Hepatic stellate cell (primary cell): Measurements from ENCODE around the gene SRPX.

Source experiments
- DNase-seq: peaks from one replicate; pipeline ENCODE4 v3.0.0; 2011; ENCODE audit warnings: low spot score

The SRPX gene

DNA sequence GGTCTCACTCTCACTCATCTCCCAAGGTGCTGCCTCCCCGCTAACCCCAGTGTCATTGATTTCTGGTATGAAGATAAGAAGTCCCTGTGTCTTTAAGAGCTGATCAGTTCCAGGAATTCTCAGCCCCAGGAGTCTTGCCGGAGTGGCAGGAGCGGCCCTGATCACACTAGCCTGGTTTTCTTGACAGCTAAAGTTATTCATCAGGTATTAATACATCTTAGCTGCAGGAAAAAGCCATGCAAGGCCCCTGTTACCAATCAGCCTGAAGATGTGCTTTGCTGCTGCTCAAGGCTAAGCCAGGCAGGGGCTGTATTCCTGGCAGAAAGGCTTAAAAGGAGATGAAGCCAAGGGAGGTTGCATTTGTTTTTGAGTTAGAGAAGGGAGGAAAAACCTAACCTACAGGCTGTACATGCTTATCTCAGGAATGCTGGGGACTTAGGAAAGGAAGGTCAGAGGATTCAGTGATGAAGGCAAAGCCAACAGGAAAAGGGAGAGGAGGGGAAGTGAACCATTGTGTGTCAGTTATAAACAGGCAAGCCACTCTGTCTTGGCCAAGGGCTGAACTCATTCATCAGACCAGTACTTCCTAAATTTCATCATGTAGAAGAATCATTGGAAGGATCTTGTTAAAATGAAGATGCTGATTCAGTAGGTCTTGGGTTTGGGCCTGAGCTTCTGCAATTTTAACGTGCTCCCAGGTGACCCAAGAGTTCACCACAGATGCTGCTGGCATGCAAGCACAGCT lies 8.6 kb downstream of the SRPX start:
- no peak for DNase-seq

GRCh38 chrX:38206542-38206941 lies 14.1 kb downstream of the SRPX start:
- DNase-seq = no peak

DNA sequence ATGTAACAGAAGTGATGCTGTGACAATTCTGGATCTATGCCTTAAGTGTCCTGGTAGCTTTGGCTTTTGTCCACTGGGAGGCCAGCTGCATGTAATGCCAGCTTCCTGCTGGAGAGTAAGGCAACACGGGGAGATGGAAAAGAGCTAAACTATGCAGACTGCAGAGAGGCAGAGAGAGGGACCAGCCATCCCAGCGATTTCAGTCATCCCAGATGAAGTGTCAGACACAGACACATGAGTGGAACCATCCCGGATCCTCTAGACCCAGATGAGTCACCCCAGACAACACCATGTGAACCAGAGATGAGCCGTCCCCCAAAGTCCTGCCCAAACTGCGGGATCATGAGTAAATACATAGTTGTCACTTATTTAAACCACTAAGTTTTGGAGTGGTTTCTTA lies 14.6 kb downstream of the SRPX start:
- DNase-seq = no peak

- no peak for DNase-seq
These were observed 15.6 kb downstream of the SRPX start for GRCh38 chrX:38205039-38205438.

- peak; percentile 11 for DNase-seq
These were observed 28.5 kb downstream of the SRPX start for GRCh38 chrX:38192007-38192810.

GRCh38 chrX:38189431-38190250 lies 31.0 kb downstream of the SRPX start:
- no peak for DNase-seq

DNA sequence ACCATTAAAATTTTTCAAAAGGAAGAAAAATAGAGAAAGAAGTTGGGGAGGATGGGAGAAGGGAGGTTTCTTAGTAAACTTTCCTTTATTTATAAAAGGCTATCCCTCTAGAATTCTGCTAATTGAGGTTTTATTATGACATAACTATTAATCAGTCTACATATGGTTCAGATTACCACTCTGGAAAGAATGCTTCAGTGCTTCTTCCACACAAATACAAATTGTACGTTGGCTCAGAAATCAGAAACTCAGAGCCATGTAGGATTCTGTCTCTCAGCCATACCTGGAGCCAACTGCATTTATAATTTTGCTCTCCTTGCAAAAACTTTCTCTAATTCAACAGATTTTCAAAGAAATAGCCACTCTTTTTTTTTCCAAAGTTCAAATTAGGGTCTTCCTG lies 37.1 kb downstream of the SRPX start:
- no peak for DNase-seq

GRCh38 chrX:38181357-38181756 lies 39.3 kb downstream of the SRPX start:
- no peak for DNase-seq

GRCh38 chrX:38178396-38178795 lies 42.3 kb downstream of the SRPX start:
- no peak for DNase-seq

DNA sequence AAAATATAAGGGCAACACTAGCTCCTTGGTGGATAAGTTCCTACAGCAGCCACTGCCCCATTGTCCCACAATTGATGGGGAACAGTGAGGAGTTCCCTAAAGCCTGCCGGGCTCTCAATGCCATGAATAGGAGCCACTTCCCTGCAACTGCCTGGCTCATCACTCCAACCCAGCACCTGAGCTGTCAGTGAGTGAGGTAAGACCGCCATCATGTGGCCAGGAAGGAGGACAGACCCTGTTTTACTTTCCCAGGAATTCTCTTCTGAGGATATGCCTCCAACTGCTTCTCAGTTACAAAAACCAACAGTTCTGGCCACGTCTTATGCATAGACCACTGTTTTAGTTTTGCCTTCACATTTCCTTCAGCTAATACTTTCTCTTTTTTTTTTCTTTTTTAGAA lies 45.5 kb downstream of the SRPX start:
- DNase-seq = peak; percentile 6

- DNase-seq = no peak
These were observed 48.1 kb downstream of the SRPX start for GRCh38 chrX:38172596-38172995.

DNA sequence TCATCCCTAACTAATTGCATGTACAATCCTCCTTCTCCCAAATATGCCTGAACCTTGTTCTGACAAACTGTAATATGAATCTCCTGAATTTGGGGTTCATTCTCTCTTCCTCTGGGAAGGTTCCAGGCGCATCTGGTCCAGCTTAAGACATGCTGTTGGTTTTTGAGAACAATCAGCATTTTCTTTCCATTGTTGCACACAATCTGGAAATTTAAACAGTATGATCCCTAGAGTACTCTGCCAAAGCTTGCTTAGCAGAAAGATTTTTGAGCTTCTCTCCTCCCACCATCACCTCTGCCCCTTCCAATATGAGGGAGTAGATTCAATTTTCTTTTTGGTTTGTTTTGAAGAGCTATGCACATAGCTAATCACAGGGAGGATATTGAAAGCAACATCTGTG lies 50.1 kb downstream of the SRPX start:
- no peak for DNase-seq

GRCh38 chrX:38166478-38167083 lies 54.1 kb downstream of the SRPX start:
- no peak for DNase-seq

GRCh38 chrX:38165023-38165422 lies 55.6 kb downstream of the SRPX start:
- no peak for DNase-seq

DNA sequence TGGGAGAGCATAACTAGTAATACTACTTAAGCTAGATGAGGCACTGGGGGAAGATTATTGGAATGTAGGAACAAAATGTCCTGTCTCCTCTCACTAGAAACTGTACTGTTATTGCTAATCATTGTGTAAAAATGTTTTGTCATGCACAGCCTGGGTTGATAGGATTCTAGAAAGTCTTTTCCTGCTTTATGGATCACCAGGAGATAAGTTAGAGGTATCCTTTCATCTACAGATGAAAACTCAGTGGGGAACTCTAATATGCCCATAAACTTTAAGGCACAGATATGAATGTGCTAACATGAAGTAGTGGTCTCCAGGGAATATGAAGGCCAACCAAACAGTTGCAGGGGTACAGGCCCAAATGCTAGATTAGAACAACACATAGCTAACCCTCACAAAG lies 57.5 kb downstream of the SRPX start:
- no peak for DNase-seq

DNA sequence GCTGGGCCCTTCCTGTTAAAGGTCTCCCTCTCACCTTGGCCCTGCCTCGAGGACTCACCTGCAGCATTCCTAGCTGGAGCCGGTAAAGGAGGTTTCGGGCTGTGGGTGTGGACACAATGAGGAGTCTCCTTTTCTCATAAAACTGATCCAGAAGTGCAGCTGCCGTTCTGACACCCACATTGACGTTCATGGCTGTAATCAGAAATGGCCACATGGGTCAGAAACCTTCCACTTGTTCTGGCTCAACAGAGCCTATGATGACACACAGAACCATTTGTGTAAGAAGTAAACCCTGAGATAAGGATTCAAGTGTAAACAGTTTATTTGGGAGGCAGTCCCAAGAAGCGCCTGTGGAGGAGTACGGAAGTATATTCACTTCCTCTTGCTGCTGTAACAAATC lies 63.8 kb downstream of the SRPX start:
- DNase-seq = no peak

- DNase-seq = no peak
These were observed 65.9 kb downstream of the SRPX start for GRCh38 chrX:38154818-38155217.

GRCh38 chrX:38154340-38154739 lies 66.3 kb downstream of the SRPX start:
- DNase-seq = no peak

GRCh38 chrX:38151441-38151840 lies 69.2 kb downstream of the SRPX start:
- DNase-seq = no peak

DNA sequence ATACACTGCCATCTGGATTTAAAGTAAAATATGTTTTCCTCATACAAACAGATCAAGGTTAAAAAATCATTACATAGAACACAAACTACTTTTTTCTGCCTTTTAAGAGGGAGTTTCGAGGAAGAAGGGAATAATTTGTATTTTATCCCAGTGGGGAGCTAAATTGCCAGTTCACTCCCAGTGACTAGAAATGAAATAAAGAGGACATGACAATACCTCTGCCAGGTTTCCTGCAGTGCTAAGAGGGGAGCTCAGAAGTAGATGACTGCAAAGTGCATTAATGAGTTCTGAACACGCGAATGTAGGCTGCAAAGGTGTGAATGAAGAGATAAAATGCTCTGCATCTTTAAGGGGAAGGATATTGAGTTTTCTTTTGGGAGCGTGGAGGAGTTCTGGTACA lies 69.7 kb downstream of the SRPX start:
- DNase-seq = no peak

DNA sequence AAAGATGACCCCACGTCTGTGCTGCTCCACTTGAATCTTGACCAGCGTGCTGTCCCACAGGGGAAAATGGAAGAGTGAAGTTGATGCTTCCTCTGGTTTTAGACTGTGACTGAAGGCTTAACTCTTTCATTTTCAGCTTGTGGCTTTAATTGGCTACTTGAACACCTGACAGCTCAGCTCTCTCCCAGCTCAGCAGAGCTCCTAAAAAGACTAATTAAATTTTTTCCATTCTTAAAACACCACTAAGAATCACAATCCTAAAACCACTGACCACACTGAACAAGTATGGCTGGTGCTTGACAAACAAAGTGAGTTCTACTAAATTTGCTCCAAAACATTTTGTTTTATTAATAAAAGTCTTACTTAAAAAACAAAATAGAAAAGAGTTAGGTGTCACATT lies 71.7 kb downstream of the SRPX start:
- DNase-seq = no peak

DNA sequence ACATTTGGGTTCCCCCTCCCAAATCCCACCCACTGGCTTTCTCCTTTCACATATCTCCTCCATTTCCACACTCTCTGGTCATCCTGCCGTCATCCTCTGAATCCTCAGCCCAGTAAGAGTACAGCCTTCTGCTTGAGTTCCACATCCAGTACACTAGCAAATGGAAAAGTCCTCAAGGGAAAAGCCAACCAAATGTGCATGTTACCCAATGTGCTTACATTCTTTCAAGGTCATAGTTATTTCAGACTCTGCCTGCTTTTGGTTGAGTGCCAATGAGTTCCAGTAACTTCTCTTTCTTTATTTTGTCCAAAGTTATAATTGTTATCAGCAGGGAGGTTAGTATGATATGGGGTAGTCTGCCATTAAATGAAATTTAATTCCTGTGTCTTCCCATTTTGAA lies 78.1 kb downstream of the SRPX start:
- no peak for DNase-seq
